ENCODE results near the gene SLC28A2. TPM values are rescaled to one million over a fixed set of nuclear protein-coding genes. Genes with fewer than 3 reads are reported as not detected.

SLC28A2 gene
- total RNA-seq: 0.35 TPM
- long read RNA-seq: 0 reads

DNA sequence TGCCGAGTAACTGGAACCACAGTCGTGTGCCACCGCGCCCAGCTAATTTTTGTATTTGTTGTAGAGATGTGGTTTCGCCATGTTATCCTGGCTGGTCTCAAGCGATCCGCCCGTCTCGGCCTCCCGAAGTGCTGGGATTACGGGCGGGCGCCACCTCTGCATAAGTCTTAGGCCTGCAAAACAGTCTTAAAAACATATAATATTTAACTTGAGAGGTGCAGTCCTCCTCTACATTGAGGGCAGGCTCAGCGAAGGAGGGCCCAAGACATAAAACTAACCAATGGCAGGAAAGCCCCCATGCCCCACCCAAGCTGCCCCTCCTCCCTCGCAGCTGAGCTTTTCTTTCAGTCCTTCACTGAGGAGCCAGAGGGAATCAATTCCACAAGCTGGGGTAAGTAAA, at the start of gene SLC28A2:
TSS of gene SLC28A2 (plus strand) at position 347 of the 400 bp plus-strand sequence. CDS start 982 bp downstream, outside the sequence.
- Histone ChIP-seq H3K4me1 (no peaks in the 10 kb centered on the region), H3K9me3 (no peaks in the 10 kb centered on the region), H3K4me3 (no peak within 1 kb of the TSS), H3K27me3 (no peaks in the 10 kb centered on the region), H3K36me3 (no peaks in the 10 kb centered on the region), H3K27ac (no peak within 1 kb of the TSS)
- TF ChIP-seq, protein P1, sequence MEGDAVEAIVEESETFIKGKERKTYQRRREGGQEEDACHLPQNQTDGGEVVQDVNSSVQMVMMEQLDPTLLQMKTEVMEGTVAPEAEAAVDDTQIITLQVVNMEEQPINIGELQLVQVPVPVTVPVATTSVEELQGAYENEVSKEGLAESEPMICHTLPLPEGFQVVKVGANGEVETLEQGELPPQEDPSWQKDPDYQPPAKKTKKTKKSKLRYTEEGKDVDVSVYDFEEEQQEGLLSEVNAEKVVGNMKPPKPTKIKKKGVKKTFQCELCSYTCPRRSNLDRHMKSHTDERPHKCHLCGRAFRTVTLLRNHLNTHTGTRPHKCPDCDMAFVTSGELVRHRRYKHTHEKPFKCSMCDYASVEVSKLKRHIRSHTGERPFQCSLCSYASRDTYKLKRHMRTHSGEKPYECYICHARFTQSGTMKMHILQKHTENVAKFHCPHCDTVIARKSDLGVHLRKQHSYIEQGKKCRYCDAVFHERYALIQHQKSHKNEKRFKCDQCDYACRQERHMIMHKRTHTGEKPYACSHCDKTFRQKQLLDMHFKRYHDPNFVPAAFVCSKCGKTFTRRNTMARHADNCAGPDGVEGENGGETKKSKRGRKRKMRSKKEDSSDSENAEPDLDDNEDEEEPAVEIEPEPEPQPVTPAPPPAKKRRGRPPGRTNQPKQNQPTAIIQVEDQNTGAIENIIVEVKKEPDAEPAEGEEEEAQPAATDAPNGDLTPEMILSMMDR (IDR thresholded peaks at IDR 0.05): no peak
- no peak for ATAC-seq
- no peak for DNase-seq
- intact Hi-C loops (cut with DNase I): no loop called here

GRCh38 chr15:45203182-45203581, 48.9 kb upstream of the SLC28A2 start:
- H3K9me3 ChIP-seq: no peaks in the 10 kb centered on the region
- H3K27me3 ChIP-seq: no peaks in the 10 kb centered on the region
- DNase-seq (no peak), ATAC-seq (no peak)
- intact Hi-C loops (cut with DNase I): no loop called here
- TF ChIP-seq, protein P1 (IDR thresholded peaks at IDR 0.05): no peak
- H3K36me3 ChIP-seq: no peaks in the 10 kb centered on the region
- peaks cover 9% of the 10 kb centered on the region for H3K4me1 ChIP-seq
- peak overlapping the region; percentile 25 for H3K27ac ChIP-seq
- H3K4me3 ChIP-seq: no peak overlapping the region

DNA sequence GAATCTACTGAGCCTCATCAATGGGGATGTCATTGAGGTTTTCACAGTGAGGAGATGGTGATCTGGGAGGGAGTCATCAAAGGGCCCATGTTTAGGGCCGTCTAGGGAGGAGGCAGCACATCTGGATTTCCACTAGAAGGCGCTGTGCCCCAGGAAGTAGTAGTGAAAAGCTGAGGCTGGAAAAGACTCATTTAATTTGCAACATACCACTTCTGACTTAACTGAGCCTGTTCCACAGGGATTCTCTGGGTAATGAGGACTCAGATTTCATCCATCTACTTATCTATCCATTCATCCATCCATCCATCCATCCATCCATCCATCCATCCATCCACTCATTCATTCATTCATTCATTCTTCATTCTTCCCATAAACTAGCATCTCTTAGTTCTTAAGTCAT, 46.8 kb upstream of the SLC28A2 start:
- ATAC-seq (peak; percentile 59), DNase-seq (no peak)
- Histone ChIP-seq H3K4me3 (no peak overlapping the region), H3K36me3 (no peaks in the 10 kb centered on the region), H3K4me1 (peaks cover 9% of the 10 kb centered on the region), H3K27ac (no peak overlapping the region), H3K9me3 (no peaks in the 10 kb centered on the region), H3K27me3 (no peaks in the 10 kb centered on the region)
- TF ChIP-seq, protein P1 (IDR thresholded peaks at IDR 0.05): peak; percentile 72
- intact Hi-C loops (cut with DNase I): no loop called here

- Histone ChIP-seq H3K27me3 (no peaks in the 10 kb centered on the region), H3K27ac (no peak overlapping the region), H3K36me3 (no peaks in the 10 kb centered on the region), H3K4me1 (no peaks in the 10 kb centered on the region), H3K4me3 (no peak overlapping the region), H3K9me3 (no peaks in the 10 kb centered on the region)
- TF ChIP-seq, protein P1 (IDR thresholded peaks at IDR 0.05): no peak
- DNase-seq (no peak), ATAC-seq (no peak)
- intact Hi-C loops (cut with DNase I): no loop called here
Measured at GRCh38 chr15:45212493-45212892, 39.5 kb upstream of the SLC28A2 start.

DNA sequence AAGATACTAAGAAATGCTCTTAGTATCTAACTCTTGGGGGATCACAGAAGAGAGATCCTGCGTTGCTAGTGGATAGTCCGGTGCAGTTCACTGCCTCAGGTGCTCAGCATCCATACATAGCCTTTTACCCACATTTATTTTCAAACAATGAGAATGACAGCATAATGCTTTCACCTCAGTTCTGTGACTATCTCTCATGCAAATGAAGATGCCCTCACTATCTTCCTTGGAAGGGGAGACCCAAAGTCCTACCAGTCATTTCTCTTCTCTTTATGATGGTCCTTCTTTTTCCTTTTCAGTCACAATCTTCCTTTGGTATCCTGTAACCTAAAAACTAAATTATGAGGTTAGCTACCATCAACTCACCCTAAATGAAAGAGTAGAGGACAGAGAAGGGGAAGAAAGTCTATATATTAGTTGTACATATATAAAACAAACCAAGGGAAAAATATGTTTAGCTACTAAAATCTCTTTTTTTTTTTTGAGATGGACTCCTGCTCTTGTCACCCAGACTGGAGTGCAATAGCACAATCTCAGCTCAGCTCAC, 30.9 kb upstream of the SLC28A2 start:
- ATAC-seq (no peak), DNase-seq (no peak)
- peaks cover 17% of the 10 kb centered on the region for H3K27me3 ChIP-seq
- H3K4me3 ChIP-seq: no peak overlapping the region
- H3K36me3 ChIP-seq: no peaks in the 10 kb centered on the region
- H3K9me3 ChIP-seq: no peaks in the 10 kb centered on the region
- intact Hi-C loops (cut with DNase I): no loop called here
- TF ChIP-seq, protein P1 (IDR thresholded peaks at IDR 0.05): no peak
- no peak overlapping the region for H3K27ac ChIP-seq
- no peaks in the 10 kb centered on the region for H3K4me1 ChIP-seq

GRCh38 chr15:45221967-45222366, 30.1 kb upstream of the SLC28A2 start:
- peaks cover 17% of the 10 kb centered on the region for H3K27me3 ChIP-seq

More at GRCh38 chr15:45221967-45222366, 30.1 kb upstream of the SLC28A2 start:
- no peak for DNase-seq
- H3K4me1 ChIP-seq: no peaks in the 10 kb centered on the region
- intact Hi-C loops (cut with DNase I): no loop called here
- H3K4me3 ChIP-seq: no peak overlapping the region
- ATAC-seq: no peak
- TF ChIP-seq, protein P1 (IDR thresholded peaks at IDR 0.05): no peak
- H3K9me3 ChIP-seq: no peaks in the 10 kb centered on the region
- no peak overlapping the region for H3K27ac ChIP-seq
- H3K36me3 ChIP-seq: no peaks in the 10 kb centered on the region
